Measurements from ENCODE around the gene SMO. TPM values are rescaled to one million over a fixed set of nuclear protein-coding genes. Genes with fewer than 3 reads are reported as not detected.

SMO gene
- total and polyA plus RNA-seq, 9 of the 15 experiments (the other 6 are each of a cell fraction or from before 2014, with no cell fraction given) = 0.05 to 0.13 (median 0.10) TPM; not detected in 5

DNA sequence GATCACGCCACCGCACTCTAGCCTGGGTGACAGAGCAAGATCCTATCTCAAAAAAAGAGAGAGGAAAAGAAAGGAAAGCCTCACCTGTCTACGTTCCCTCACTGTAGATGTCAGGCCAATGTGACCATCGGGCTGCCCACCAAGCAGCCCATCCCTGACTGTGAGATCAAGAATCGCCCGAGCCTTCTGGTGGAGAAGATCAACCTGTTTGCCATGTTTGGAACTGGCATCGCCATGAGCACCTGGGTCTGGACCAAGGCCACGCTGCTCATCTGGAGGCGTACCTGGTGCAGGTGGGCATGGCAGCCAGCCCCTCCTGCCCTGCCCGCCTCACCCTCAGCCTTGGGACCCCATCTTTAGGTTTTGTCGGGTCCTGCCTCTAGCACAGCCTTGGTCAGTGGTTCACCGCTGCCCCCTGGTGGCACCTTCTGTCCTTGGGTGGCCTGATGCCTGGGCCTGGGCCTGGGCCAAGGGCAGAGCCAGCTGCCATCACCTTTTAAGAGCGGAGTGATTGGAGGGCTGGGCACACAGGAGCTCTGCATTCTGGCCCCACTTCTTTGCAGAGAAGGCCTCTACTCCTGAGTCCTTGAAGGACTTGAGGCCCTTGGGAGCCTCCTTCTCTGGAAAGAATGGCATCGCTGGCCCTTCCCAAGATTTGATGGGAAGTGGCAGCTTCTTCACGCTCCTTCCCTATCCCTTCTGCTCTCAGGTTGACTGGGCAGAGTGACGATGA lies 22.0 kb downstream of the SMO start:
- ATAC-seq = peak; percentile 90
- TF ChIP-seq DIDO1 (tag; IDR thresholded peaks at IDR 0.05; ENCODE audit: low read depth) (no peak), SIN3A (IDR thresholded peaks at IDR 0.05; ENCODE audit: borderline replicate concordance in 2 of 2, control insufficient read depth in 1 of 2, low read depth in 2 of 2, low read length in 2 of 2) (no peak), CBX2 (IDR thresholded peaks at IDR 0.05; ENCODE audit: insufficient read depth, low read length, poor library complexity, severe bottlenecking) (no peak), KLF16 (IDR thresholded peaks at IDR 0.05) (no peak), ZBTB1 (CRISPR knock-in tag; IDR thresholded peaks at IDR 0.05; ENCODE audit: borderline replicate concordance, low read depth) (no peak), ZNF445 (CRISPR knock-in tag; IDR thresholded peaks at IDR 0.05; ENCODE audit: low read depth) (no peak), CHCHD3 (CRISPR knock-in tag; IDR thresholded peaks at IDR 0.05) (no peak), ZNF551 (CRISPR knock-in tag; IDR thresholded peaks at IDR 0.05) (no peak), ZFX (CRISPR knock-in tag; IDR thresholded peaks at IDR 0.05) (no peak), KLF10 (CRISPR knock-in tag; IDR thresholded peaks at IDR 0.05) (no peak), YY1 (IDR thresholded peaks at IDR 0.05; ENCODE audit: borderline replicate concordance in 1 of 3, control insufficient read depth in 1 of 3, extremely low read depth in 1 of 3, insufficient read depth in 3 of 3, insufficient read length in 1 of 3, insufficient replicate concordance in 2 of 3, low read depth in 1 of 3, low read length in 2 of 3) (peak in 1 of 3 experiments; percentile 23), BRD4 (IDR thresholded peaks at IDR 0.05) (no peak), CBX3 (IDR thresholded peaks at IDR 0.05; ENCODE audit: borderline replicate concordance in 1 of 2, low read length in 2 of 2) (no peak; a peak in 1 of 3 replicates), FOXA3 (CRISPR knock-in tag; conservative IDR thresholded peaks at IDR 0.05 in 1 of 2, IDR thresholded peaks at IDR 0.05 in 1 of 2) (no peak), RBFOX2 (IDR thresholded peaks at IDR 0.05; ENCODE audit: low read depth, low read length) (no peak), WHSC1 (IDR thresholded peaks at IDR 0.05; ENCODE audit: low read length) (no peak), ZNF696 (CRISPR knock-in tag; conservative IDR thresholded peaks at IDR 0.05) (no peak), OTX1 (CRISPR knock-in tag; IDR thresholded peaks at IDR 0.05) (no peak), POLR2AphosphoS2 (IDR thresholded peaks at IDR 0.05; ENCODE audit: low read length) (no peak)
- TF ChIP-seq, protein P1, sequence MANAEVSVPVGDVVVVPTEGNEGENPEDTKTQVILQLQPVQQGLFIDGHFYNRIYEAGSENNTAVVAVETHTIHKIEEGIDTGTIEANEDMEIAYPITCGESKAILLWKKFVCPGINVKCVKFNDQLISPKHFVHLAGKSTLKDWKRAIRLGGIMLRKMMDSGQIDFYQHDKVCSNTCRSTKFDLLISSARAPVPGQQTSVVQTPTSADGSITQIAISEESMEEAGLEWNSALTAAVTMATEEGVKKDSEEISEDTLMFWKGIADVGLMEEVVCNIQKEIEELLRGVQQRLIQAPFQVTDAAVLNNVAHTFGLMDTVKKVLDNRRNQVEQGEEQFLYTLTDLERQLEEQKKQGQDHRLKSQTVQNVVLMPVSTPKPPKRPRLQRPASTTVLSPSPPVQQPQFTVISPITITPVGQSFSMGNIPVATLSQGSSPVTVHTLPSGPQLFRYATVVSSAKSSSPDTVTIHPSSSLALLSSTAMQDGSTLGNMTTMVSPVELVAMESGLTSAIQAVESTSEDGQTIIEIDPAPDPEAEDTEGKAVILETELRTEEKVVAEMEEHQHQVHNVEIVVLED (CRISPR knock-in tag; IDR thresholded peaks at IDR 0.05) = no peak

More for the DNA sequence above, 22.0 kb downstream of the SMO start:
- peaks cover 52 to 75% of the 10 kb centered on the region in 2 experiments for H3K27me3 ChIP-seq (ENCODE audit: control insufficient read depth in 2 of 2, insufficient read depth in 2 of 2, low read length in 2 of 2)
- 0 out of 4 replicates have a peak overlapping the region, but pooled peaks of 1 of the 2 experiments have one; percentile 10 for H3K9ac ChIP-seq (ENCODE audit: insufficient read depth in 1 of 2, low read depth in 2 of 2, low read length in 2 of 2)
- no peaks in the 10 kb centered on the region for H3K36me3 ChIP-seq (ENCODE audit: control insufficient read depth, insufficient read depth, low read length)
- ChIA-PET CTCF (ENCODE audit: low intra/inter-chr PET ratio) (interaction anchor here (0.6 to 2.4 kb wide), 8 partner anchors 46 to 783 kb away, joined by 3 to 8 read pairs (median 4); no protein-coding TSS in a partner anchor), POLR2A (interaction anchor here (0.6 to 1.2 kb wide), 3 partner anchors 18 to 396 kb away, joined by 3 read pairs; no protein-coding TSS in a partner anchor)
- no peak overlapping the region for H3K4me3 ChIP-seq
- H3K9me3 ChIP-seq (replicated peaks; ENCODE audit: control insufficient read depth, insufficient read depth, low read depth, low read length) = no peaks in the 10 kb centered on the region
- intact Hi-C loops (cut with micrococcal nuclease) (loop anchor here (1.0 to 5.0 kb wide), 5 partner anchors 46 to 783 kb away; no protein-coding TSS in a partner anchor), in situ Hi-C loops (cut with MboI) (no loop called here)
- H3K4me1 ChIP-seq (replicated peaks in 1 of 2; ENCODE audit: control insufficient read depth in 2 of 2, insufficient read depth in 2 of 2, low read length in 2 of 2) = peaks cover 5 to 7% of the 10 kb centered on the region in 2 experiments; a peak in 3 of 5 replicates
- FAIRE-seq = peak; percentile 93
- BruUV-seq (replicated peaks) = no TSS peak
- H2AFZ ChIP-seq (ENCODE audit: low read depth, low read length) = no peak overlapping the region
- peaks cover 15% of the 10 kb centered on the region for H4K20me1 ChIP-seq (replicated peaks; ENCODE audit: control insufficient read depth, insufficient read depth, low read length)
- no peaks in the 10 kb centered on the region for H3K79me2 ChIP-seq (ENCODE audit: control insufficient read depth, insufficient read depth, low read length)
- DNase-seq (ENCODE audit: extremely low read depth in 1 of 4, low spot score in 3 of 4) = peak; percentile 82 to 88 (median 86)
- H3K27ac ChIP-seq (ENCODE audit: extremely low read depth, low read depth, low read length) = no peak overlapping the region
- WGBS (ENCODE audit: insufficient coverage, low coverage, missing lambda C conversion rate) = 12% methylated on average over 16 of the region's 16 CpGs
- H3K4me2 ChIP-seq (ENCODE audit: insufficient read depth, low read length) = peak overlapping the region; percentile 26; the same call in 1 of the 2 replicates
- H3K9me1 ChIP-seq (ENCODE audit: control insufficient read depth, insufficient read depth, low read length) = no peaks in the 10 kb centered on the region

All from K562 (cell line).